Measurements from ENCODE around the gene NCCRP1.

GRCh38 chr19:39165857-39166256 lies 30.9 kb upstream of the NCCRP1 start:
- TF ChIP-seq CTCF (conservative IDR thresholded peaks at IDR 0.05 in 1 of 2, IDR thresholded peaks at IDR 0.05 in 1 of 2; ENCODE audit: low read depth in 1 of 2, low read length in 2 of 2) = no peak
- no peak for TF ChIP-seq EZH2 (IDR thresholded peaks at IDR 0.05; ENCODE audit: low read length, missing control alignments)
